NCI-H526 (cell line): ENCODE measurements around the gene SLC7A6.

ENCODE experiments used
- DNase-seq, 2 experiments: peaks; one replicate each; lab custom pipeline; 2025; lab: John Stamatoyannopoulos, UW

The SLC7A6 gene

DNA sequence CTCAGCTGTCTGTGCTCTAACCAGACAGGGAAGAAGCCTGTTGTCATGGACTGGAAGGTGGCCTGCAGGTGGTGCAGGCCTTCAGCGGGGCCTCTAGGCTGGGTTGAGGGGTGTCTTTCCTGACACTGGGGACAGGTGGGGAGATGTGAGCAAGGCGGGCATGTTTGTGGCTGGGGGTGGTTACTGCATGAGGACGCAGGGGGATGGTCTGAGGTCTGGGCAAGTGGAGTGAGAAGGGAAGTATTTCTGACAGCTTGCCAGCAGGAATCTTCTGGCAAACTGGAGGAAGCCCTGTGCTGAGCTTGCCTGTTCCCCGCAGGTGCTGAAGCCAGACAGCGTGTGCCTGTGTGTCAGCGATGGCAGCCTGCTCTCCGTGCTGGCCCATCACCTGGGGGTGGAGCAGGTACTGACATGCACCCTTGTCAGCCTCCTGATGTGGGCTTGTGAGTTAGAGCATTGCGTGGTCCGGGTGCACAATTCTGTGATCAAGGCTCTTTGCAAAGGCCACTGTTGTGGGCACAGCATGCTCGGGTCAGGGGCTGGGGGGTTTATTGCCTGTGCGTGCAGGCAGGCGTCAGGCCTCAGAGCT lies 82.7 kb downstream of the SLC7A6 start:
- no peak for DNase-seq

DNA sequence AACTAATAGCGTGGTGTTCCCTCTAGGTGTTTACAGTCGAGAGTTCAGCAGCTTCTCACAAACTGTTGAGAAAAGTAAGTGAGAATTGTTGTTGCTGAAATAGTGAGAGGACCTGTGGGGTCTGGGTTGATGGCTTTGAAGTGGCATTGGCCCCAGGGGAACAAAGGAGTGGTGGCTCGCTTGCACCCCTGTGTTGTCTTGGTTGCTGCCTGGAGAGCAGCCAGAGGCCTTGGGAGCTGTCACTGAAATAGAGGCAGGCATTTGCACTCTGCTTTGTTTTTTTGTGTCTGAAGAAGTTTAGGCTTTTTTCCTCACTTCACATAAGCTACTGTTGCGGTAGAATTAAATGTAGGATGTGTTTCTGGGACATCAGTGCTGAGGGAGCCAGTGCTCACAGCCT lies 83.3 kb downstream of the SLC7A6 start:
- no peak for DNase-seq

DNA sequence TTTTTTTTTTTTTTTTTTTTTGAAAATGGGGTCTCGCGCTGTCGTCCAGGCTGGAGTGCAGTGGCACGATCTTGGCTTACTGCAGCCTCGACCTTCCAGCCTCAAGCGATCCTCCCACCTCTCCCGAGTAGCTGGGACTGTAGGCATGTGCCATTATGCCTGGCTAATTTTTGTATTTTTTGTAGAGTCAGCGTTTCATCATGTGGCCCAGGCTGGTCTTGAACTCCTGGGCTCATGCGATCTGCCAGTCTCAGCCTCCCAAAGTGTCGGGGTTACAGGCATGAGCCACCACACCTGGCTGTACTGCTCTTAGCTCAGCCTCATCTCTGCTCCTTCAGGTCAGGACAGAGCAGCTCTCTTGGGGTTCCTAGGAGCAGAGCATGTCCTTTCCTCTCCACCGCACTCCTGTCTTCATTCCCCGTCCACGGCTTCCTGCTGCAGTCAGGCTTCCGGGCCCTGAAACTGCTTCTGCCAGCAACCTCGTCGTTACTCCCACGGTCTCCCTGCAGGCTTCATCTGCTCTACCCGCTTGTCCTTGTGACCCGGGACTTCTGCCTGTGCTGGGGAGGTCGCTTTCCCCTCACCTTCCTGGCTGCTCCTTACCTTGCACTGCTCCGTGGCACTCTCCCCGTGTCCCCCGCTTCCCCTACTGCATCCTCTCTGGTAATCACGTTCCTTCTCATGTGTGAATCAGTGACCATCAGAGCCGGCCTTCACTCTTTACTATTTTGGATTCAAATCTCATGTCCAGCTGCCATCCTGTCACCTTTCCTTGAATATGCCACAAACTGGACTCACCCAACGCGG lies 84.5 kb downstream of the SLC7A6 start:
- no peak for DNase-seq

DNA sequence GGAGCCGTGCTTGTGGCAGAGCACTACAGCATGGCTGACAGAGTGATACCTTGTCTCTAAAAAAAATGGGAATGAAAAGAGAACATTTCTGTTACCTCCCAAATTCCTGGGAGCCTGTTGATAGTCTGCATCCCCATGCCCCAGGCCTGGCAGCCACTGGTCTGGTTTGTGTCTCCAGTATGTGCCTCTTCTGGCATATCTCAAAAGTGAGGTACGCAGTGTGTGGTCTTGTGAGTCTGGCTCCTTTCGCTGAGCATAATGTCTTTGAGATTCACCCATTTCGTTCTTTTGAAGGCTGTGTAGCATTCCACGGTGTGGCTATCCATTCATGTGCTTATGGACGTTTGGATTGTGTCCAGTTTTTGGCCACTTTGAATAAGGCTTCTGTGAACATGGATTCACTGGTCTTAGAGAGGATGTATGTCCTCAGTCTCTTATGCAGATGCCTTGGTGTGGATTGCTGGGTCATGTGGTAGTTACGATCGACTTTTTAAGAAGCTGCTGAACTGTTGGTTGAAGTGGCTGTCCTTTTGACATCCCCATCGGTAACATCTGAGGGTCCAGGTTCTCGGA lies 85.6 kb downstream of the SLC7A6 start:
- DNase-seq = no peak

DNA sequence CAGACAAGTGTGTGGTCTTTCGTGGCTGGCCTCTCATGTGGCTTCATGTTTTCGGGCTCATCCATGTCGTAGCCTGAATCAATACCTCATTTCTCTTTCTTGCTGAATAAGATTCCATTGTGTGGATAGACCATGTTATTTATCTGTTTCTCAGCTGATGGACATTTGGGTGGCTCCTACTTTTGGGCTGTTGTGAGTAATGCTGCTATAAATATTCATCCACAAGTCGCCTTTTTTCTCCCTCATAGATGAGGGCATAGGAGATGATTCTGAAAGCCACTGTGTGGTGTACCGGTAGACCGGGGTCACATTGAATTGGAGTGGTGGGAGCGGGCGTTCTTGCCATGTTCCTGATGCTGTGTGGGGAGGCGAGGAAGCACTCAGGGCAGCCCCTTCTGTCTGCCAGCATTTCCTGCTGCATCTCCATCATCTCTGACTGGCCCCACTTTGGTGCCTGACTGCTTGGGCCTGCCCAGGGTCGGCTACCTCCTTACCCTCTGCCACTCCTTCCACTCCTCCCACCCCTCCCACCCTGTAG lies 86.6 kb downstream of the SLC7A6 start:
- no peak for DNase-seq
